HTERT RPE-1 (cell line): ENCODE data around the gene UBL3.

Experiments used
- in situ Hi-C: fragments of 300-500 bp; cut with MboI; formaldehyde crosslinking; loops from 4 replicates; pipeline ENCODE4 v1.14.3; 2020; ENCODE audit warnings: low sequenced_read_pairs

Gene UBL3, protein sequence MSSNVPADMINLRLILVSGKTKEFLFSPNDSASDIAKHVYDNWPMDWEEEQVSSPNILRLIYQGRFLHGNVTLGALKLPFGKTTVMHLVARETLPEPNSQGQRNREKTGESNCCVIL

DNA sequence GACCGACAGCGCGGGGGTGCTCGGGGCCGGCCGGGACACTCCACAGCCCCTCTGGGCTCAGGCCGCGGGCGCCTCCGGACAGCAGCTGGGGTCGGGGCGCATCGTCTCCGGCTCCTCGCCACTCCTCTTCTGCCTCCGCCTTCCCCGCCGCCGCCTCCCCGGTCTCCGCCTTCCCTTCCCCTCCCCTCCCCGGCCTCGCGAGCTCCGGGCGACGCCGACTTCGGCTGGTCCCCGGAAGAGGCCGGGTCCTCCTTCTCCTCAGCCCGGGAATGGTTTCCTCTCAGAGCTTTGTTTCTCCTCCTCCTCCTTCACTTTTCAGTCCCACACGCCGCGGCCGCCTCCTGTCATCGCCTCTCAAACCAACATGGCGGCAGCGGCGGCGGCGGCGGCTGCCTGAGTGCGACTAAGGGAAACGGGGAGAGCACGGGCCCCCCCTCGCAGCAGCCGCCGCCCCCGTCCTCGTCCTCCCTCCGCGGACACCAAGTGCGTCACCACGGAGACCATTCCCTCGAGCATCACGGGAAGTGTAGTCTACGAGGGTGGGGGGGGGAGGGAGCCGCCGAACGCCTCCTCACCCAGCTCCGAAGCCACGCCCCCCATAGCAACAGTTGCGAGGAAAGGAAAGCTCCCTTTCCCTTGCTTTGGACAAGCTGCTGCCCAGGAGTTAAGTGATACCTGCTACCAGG is at the start of gene UBL3:
TSS of gene UBL3 (minus strand) at position 405 of the 686 bp plus-strand sequence. CDS start 1,079 bp downstream, outside the sequence.
- in situ Hi-C loops: no loop called here

DNA sequence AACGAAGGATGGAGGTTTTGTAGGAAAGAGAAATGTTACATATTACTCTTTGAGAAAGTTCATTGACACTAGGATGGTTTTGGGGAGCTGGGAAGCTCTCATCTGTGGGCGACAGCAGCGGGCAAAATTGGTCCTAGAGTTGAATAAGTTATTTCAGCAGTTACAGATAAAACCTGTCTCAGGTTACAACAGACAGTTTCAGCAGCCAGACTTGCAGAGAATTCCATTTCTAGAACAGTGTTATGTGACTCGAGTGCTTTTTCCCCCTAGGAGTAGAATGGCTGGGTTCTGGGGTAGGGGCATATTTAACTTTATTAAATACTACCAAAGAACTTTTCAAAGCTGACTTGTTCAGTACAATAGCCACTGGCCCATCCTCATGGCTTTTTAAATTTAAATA is 46.7 kb upstream of the UBL3 start:
- in situ Hi-C loops: no loop called here

- in situ Hi-C loops: no loop called here
Measured at GRCh38 chr13:29893438-29893837, 43.0 kb upstream of the UBL3 start.

- in situ Hi-C loops: no loop called here
Measured at GRCh38 chr13:29892151-29892550, 41.7 kb upstream of the UBL3 start.

DNA sequence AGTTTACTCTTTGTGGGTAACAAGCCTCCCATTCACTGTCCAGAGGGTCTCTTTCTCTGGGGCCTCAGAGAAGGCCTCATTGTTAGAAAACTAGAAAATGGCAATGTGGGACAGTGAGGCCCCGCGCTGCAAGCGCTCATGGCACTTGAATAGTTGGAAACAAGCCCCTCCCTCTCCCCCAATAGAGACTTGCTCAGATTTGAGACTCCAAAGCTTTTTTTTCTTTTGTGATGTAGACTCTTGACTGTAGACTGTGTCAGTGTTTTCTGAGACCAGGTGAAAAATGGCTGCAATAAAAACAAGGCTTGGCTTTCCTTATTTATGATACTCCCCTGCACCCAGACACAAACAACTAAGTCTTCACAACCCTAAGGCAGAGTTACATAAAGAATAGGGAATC is 38.7 kb upstream of the UBL3 start:
- in situ Hi-C loops: no loop called here

- in situ Hi-C loops: no loop called here
Measured at GRCh38 chr13:29888306-29888705, 37.9 kb upstream of the UBL3 start.

- in situ Hi-C loops: no loop called here
Measured at GRCh38 chr13:29887686-29888085, 37.3 kb upstream of the UBL3 start.

DNA sequence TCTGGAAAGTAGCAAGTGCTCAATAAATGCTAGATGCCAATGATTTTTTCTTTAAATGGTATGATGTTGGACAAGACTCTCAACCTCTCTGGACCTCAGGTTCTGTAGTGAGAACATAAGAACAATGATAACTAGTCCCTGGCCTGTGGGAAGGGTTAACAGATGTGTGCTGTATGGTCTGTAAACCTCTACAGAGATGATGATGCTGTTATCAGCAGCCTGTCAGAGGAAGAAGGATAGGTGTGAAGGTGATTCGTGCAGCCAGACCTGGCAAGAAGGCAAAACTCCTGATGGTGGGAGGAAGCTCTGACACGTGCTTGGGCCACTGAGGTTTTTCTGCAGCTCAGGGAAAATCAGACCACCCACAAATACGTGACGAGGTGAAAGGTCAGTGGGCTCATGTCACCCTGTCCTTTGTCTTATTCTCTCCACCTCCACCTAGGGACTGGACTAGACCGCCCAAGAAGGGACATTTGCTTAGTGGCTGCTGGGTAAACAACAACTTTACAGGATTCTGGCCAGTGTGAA is 36.7 kb upstream of the UBL3 start:
- in situ Hi-C loops: no loop called here

- in situ Hi-C loops: no loop called here
Measured at GRCh38 chr13:29886446-29886845, 36.0 kb upstream of the UBL3 start.

DNA sequence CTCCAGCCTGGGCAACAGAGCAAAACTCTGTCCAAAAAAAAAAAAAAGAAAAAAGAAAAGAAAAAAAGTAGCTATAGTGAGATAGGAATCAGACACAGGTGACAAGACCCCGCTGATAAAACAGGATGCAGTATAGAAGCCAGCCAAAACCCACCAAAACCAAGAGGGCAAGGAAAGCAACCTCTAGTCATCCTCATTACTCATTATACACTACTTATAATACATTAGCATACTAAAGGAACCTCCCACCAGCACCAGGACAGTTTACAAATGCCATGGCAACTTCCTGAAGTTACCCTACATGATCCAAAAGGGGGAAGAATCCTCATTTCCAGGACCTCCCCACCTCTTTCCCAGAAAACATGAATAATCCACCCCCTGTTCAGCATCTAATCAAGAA is 35.6 kb upstream of the UBL3 start:
- in situ Hi-C loops: no loop called here

DNA sequence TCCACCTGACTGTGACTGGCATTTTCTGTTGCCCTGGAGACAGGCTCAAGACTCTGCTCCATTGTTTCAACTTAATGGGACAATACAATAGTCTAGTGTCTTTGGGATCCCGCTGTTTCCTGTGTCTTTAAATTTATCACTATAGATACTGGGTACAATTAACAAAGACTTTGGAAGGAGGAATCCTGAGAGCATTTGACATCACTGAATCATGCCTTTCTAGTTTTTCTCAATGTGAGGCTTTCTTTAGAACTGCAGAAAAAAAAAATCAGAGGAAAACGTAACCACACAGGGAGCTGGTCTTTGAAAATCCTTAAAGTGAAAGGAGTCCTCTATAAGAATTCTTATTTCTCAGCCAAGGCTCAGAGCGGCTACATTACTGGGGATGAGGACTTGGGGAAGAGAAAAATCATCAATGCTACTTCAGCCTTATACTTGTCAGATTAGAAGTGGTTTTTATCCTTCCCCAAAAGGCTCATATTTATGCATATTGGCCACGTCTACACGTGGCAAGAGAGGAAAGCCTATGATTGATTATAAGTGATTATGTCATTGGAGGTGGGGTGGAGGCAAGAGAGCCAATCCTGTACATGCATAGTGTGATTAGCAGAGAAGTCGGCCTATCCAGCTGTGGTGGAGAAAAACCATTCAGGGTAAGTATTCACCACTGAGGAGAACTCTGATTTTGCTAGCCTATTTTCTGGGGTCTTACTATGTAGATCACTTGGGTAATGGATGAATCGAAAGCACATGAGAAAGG is 34.4 kb upstream of the UBL3 start:
- in situ Hi-C loops: no loop called here

DNA sequence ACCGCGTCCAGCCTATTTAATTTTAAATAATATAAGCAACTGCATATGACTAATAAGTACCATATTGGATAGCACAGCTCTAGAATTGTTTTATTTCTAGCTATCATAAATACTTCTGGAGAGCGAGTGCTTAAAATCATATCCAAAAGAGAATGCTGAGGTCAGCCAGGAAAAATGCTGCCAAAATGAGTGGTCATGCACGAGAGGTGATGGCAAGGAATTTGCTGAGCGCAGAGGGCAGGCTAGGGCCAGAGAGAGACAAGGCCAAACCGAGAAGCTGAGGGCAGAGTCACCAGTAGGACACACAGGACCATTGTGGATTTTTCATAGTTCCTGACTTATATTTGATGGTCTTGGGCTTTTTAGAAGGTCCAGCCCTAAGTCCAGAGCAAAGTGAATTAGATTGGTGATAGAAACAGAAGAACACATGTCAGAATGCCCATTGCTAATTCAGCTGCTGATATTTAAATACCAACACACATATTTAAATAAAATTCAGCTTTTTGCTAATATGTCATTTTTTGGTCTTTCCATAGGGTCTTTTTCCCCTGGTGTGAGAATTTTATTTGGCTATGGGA is 33.6 kb upstream of the UBL3 start:
- in situ Hi-C loops: no loop called here

DNA sequence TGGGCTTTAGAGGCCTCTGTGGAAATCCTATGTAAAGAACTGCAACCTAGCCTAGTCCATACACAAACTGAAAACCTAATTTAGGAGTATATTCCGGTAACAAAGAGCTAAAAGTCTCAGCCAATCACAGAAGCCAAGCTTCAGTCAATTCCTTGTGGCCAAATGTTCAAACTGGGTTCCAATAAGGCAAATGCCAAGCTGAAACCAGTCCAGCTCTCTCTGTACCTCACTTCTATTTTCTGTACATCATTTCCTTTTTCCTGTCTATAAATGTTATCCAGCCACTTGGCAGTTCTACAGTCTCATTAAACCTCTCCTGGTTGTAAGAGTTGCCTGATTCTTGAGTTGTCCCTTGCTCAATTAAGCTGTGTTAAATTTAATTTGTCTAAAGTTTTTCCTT is 31.7 kb upstream of the UBL3 start:
- in situ Hi-C loops: no loop called here

DNA sequence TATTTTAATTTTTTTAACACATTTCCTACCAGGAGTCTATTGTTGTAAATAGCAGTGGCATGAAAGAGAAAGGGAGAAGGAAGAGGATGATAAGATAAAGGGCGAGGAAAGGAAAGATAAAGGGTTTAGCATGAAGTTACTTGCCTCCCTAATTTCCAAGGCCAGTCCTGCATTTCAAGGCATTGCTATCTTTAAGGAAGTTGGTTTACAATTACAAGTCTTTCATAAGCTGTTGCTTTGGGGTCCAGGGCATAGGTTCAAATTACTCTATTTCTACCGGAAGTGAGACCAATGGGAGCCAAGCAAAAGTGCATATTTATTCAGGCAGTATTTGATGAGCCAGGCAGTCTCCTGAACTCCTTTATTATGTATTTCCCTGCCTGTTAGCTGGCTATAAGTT is 27.7 kb upstream of the UBL3 start:
- in situ Hi-C loops: no loop called here

DNA sequence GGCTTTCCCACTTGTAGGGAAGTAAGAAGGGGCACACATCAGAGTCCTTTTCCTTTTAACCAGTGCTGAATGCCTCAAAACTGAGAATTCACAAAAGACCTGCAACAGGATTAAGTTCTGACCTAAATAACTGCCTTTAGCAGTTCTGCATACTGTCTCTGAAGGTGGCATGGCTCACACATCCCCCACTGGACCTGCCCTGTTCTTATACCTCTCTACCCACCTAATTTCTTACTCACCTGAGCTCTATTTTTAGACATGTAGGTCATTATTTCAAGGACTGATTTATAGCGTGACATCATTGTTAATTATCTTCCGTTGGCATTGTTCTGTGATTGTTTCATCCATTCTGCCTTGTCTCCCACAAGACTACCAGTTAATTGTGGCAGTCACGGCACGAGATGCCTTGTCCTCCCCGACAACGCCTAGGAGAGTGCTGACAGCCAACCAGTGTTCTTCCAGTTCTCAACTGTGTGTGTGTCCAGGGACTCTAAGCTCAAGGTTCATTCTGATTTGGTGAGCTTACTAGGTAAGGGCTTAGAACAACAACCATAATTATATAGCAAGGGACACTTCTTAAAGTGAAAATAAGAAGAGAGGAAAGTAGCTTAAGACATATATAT is 27.1 kb upstream of the UBL3 start:
- in situ Hi-C loops: no loop called here

- in situ Hi-C loops: no loop called here
Measured at GRCh38 chr13:29875646-29876045, 25.2 kb upstream of the UBL3 start.

GRCh38 chr13:29868581-29868980 is 18.2 kb upstream of the UBL3 start:
- in situ Hi-C loops: no loop called here

GRCh38 chr13:29865934-29866333 is 15.5 kb upstream of the UBL3 start:
- in situ Hi-C loops: no loop called here

- in situ Hi-C loops: no loop called here
Measured at GRCh38 chr13:29861694-29862110, 11.3 kb upstream of the UBL3 start.

DNA sequence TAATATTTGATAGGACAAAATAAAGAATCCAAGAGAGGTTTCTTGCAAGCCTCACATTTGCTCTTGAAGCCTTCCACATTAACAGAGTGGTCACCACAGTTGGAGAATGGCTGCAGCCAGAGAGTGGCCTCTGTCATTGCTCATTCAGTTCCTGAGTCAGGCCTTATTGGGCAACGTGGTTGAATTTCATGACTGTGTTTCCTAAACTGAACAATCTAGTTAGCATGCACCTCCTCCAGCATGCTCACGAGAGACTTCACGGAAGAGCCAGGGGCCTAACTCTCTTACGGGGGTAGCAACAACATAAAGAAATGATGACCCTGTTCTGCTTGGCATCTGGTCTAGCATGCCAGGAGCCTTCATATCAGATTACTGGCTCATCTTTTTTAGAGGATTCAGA is 9.6 kb upstream of the UBL3 start:
- in situ Hi-C loops: no loop called here

GRCh38 chr13:29858667-29859066 is 8.2 kb upstream of the UBL3 start:
- in situ Hi-C loops: no loop called here
